ENCODE data around the gene ERGIC2. TPM values are rescaled to one million over a fixed set of nuclear protein-coding genes. Genes with fewer than 3 reads are reported as not detected.

ERGIC2 gene
- total and polyA plus RNA-seq, 10 of the 15 experiments (the other 5 are each of a cell fraction or from before 2014, with no cell fraction given) = 26.1 to 181 (median 83.9) TPM

DNA sequence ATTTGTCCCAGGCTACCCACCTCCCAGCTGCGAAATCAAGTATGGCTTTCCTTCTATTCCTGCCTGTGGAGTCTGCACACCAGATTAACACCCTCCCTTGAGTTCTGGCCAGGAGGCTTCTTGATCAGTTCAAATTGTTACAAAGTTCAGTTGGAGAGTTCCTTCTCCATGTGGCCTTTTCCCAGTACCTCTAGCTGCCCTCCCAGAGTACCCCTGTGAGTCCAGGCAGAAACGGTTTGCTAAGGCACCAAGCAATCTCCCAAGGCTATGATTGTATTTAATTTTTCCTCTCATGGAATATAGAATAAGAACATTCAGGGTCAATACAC lies 49.7 kb upstream of the ERGIC2 start:
- BruUV-seq (replicated peaks) = no TSS peak
- H3K79me2 ChIP-seq (ENCODE audit: control insufficient read depth, insufficient read depth, low read length) = no peaks in the 10 kb centered on the region
- 13% methylated on average over 2 of the region's 2 CpGs for WGBS (ENCODE audit: insufficient coverage, insufficient replicate concordance, low lambda C conversion rate, missing lambda C conversion rate)
- no peak overlapping the region for H3K9ac ChIP-seq (ENCODE audit: control insufficient read depth, insufficient read depth, low read length)
- no peaks in the 10 kb centered on the region for H3K27me3 ChIP-seq (replicated peaks in 1 of 2; ENCODE audit: control insufficient read depth in 2 of 2, insufficient read depth in 2 of 2, low read length in 1 of 2)
- CTCF ChIA-PET = interaction anchor here (1.0 kb wide), 1 partner anchor 32 kb away, joined by 3 read pairs; no protein-coding TSS in a partner anchor
- no peaks in the 10 kb centered on the region for H3K36me3 ChIP-seq (ENCODE audit: control insufficient read depth in 2 of 2, insufficient read depth in 2 of 2, low read length in 1 of 2)
- no peak overlapping the region for H3K4me3 ChIP-seq
- no peaks in the 10 kb centered on the region for H3K9me3 ChIP-seq (replicated peaks; ENCODE audit: control insufficient read depth, insufficient read depth, low read length)
- no peak for ATAC-seq
- no peak overlapping the region for H3K27ac ChIP-seq (ENCODE audit: control insufficient read depth, insufficient read depth)
- intact Hi-C loops (cut with micrococcal nuclease; ENCODE audit: unreplicated experiment) (no loop called here), in situ Hi-C loops (cut with MboI) (no loop called here)
- no peak overlapping the region for H2AFZ ChIP-seq (ENCODE audit: control insufficient read depth, low read depth, low read length)
- no peak overlapping the region for H3K4me2 ChIP-seq (ENCODE audit: control insufficient read depth, insufficient read depth)
- SMC1A ChIA-PET (ENCODE audit: uncharacterized antibody, unreplicated experiment) = interaction anchor here (1.1 kb wide), 1 partner anchor 18 kb away, joined by 3 read pairs; no protein-coding TSS in a partner anchor
- POLR2A ChIA-PET = no interaction called here
- H4K20me1 ChIP-seq (ENCODE audit: control insufficient read depth, insufficient read depth) = no peaks in the 10 kb centered on the region
- DNase-seq (ENCODE audit: low read depth, low spot score) = no peak
- TF ChIP-seq ETV6 (conservative IDR thresholded peaks at IDR 0.05 in 1 of 2, IDR thresholded peaks at IDR 0.05 in 1 of 2; ENCODE audit: borderline replicate concordance in 1 of 2, low read depth in 1 of 2) = no peak
- no peak for TF ChIP-seq MTA2 (IDR thresholded peaks at IDR 0.05; ENCODE audit: low read depth)
- TF ChIP-seq, protein P1, sequence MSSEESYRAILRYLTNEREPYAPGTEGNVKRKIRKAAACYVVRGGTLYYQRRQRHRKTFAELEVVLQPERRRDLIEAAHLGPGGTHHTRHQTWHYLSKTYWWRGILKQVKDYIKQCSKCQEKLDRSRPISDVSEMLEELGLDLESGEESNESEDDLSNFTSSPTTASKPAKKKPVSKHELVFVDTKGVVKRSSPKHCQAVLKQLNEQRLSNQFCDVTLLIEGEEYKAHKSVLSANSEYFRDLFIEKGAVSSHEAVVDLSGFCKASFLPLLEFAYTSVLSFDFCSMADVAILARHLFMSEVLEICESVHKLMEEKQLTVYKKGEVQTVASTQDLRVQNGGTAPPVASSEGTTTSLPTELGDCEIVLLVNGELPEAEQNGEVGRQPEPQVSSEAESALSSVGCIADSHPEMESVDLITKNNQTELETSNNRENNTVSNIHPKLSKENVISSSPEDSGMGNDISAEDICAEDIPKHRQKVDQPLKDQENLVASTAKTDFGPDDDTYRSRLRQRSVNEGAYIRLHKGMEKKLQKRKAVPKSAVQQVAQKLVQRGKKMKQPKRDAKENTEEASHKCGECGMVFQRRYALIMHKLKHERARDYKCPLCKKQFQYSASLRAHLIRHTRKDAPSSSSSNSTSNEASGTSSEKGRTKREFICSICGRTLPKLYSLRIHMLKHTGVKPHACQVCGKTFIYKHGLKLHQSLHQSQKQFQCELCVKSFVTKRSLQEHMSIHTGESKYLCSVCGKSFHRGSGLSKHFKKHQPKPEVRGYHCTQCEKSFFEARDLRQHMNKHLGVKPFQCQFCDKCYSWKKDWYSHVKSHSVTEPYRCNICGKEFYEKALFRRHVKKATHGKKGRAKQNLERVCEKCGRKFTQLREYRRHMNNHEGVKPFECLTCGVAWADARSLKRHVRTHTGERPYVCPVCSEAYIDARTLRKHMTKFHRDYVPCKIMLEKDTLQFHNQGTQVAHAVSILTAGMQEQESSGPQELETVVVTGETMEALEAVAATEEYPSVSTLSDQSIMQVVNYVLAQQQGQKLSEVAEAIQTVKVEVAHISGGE (CRISPR knock-in tag; IDR thresholded peaks at IDR 0.05) = no peak
- TF ChIP-seq RCOR1 (conservative IDR thresholded peaks at IDR 0.05; ENCODE audit: low read depth, low read length) = no peak
- TF ChIP-seq, protein P2, sequence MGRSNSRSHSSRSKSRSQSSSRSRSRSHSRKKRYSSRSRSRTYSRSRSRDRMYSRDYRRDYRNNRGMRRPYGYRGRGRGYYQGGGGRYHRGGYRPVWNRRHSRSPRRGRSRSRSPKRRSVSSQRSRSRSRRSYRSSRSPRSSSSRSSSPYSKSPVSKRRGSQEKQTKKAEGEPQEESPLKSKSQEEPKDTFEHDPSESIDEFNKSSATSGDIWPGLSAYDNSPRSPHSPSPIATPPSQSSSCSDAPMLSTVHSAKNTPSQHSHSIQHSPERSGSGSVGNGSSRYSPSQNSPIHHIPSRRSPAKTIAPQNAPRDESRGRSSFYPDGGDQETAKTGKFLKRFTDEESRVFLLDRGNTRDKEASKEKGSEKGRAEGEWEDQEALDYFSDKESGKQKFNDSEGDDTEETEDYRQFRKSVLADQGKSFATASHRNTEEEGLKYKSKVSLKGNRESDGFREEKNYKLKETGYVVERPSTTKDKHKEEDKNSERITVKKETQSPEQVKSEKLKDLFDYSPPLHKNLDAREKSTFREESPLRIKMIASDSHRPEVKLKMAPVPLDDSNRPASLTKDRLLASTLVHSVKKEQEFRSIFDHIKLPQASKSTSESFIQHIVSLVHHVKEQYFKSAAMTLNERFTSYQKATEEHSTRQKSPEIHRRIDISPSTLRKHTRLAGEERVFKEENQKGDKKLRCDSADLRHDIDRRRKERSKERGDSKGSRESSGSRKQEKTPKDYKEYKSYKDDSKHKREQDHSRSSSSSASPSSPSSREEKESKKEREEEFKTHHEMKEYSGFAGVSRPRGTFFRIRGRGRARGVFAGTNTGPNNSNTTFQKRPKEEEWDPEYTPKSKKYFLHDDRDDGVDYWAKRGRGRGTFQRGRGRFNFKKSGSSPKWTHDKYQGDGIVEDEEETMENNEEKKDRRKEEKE (IDR thresholded peaks at IDR 0.05) = no peak
- no peak for TF ChIP-seq TBL1XR1 (IDR thresholded peaks at IDR 0.05; ENCODE audit: low read depth, low read length)
- TF ChIP-seq ZNF622 (IDR thresholded peaks at IDR 0.05) = no peak
- no peak for TF ChIP-seq POLR2AphosphoS5 (IDR thresholded peaks at IDR 0.05; ENCODE audit: low read length)
- TF ChIP-seq ZNF217 (IDR thresholded peaks at IDR 0.05) = no peak
- no peak for TF ChIP-seq BCL11A (IDR thresholded peaks at IDR 0.05; ENCODE audit: low read depth, low read length)
- no peak for TF ChIP-seq RELA (IDR thresholded peaks at IDR 0.05; ENCODE audit: borderline replicate concordance, partially characterized antibody)
- no peak for TF ChIP-seq EZH2 (IDR thresholded peaks at IDR 0.05; ENCODE audit: borderline replicate concordance, control insufficient read depth, low read depth, low read length)
- TF ChIP-seq, protein P3, sequence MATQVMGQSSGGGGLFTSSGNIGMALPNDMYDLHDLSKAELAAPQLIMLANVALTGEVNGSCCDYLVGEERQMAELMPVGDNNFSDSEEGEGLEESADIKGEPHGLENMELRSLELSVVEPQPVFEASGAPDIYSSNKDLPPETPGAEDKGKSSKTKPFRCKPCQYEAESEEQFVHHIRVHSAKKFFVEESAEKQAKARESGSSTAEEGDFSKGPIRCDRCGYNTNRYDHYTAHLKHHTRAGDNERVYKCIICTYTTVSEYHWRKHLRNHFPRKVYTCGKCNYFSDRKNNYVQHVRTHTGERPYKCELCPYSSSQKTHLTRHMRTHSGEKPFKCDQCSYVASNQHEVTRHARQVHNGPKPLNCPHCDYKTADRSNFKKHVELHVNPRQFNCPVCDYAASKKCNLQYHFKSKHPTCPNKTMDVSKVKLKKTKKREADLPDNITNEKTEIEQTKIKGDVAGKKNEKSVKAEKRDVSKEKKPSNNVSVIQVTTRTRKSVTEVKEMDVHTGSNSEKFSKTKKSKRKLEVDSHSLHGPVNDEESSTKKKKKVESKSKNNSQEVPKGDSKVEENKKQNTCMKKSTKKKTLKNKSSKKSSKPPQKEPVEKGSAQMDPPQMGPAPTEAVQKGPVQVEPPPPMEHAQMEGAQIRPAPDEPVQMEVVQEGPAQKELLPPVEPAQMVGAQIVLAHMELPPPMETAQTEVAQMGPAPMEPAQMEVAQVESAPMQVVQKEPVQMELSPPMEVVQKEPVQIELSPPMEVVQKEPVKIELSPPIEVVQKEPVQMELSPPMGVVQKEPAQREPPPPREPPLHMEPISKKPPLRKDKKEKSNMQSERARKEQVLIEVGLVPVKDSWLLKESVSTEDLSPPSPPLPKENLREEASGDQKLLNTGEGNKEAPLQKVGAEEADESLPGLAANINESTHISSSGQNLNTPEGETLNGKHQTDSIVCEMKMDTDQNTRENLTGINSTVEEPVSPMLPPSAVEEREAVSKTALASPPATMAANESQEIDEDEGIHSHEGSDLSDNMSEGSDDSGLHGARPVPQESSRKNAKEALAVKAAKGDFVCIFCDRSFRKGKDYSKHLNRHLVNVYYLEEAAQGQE (IDR thresholded peaks at IDR 0.05; ENCODE audit: low read depth, low read length) = no peak
- TF ChIP-seq NFYB (IDR thresholded peaks at IDR 0.05; ENCODE audit: insufficient read depth, low read depth, low read length) = no peak
- H3K4me1 ChIP-seq (ENCODE audit: control insufficient read depth, insufficient read depth, low read length) = peaks cover 3% of the 10 kb centered on the region; the same call in 1 of the 2 replicates
- RAD21 ChIA-PET (ENCODE audit: unreplicated experiment) = no interaction called here
- no peak for FAIRE-seq

All from GM12878 (cell line).